Osteoblast (primary cell): ENCODE measurements around the gene SLC23A2. TPM values are rescaled to one million over a fixed set of nuclear protein-coding genes. Genes with fewer than 3 reads are reported as not detected.

Source experiments
- DNase-seq: peaks from one replicate; pipeline ENCODE4 v3.0.0; 2011; ENCODE audit warnings: low spot score, mixed read lengths; ENCODE audit not compliant: insufficient read length; ENCODE audit errors: missing footprints
- H2AFZ ChIP-seq: 2 replicates; pipeline ENCODE4 v1.6.0; 2011; ENCODE audit warnings: mild to moderate bottlenecking, low read length
- H3K27ac ChIP-seq: 2 replicates; pipeline ENCODE4 v1.5.1; 2011; ENCODE audit warnings: mild to moderate bottlenecking, low read depth, low read length, moderate library complexity
- H3K27me3 ChIP-seq: 2 replicates; pipeline ENCODE4 v1.6.0; 2012; ENCODE audit warnings: mild to moderate bottlenecking, control low read depth, inconsistent platforms, low read length, moderate library complexity; ENCODE audit not compliant: insufficient read depth
- H3K36me3 ChIP-seq: 2 replicates; pipeline ENCODE4 v1.5.1; 2011; ENCODE audit warnings: mild to moderate bottlenecking, low read length, control low read depth, moderate library complexity; ENCODE audit not compliant: insufficient read depth
- H3K4me1 ChIP-seq: 2 replicates; pipeline ENCODE4 v1.5.1; 2011; ENCODE audit warnings: mild to moderate bottlenecking, low read length, control low read depth, moderate library complexity; ENCODE audit not compliant: insufficient read depth
- H3K4me2 ChIP-seq: 2 replicates; pipeline ENCODE4 v1.6.0; 2011; ENCODE audit warnings: mild to moderate bottlenecking, low read length; ENCODE audit not compliant: insufficient read depth
- H3K4me3 ChIP-seq: fragments of 200-600 bp; sonication (generic); 3 replicates; pipeline ENCODE4 v1.5.1; 2012; ENCODE audit warnings: mild to moderate bottlenecking, low read length, inconsistent platforms; ENCODE audit not compliant: insufficient read depth
- H3K79me2 ChIP-seq: 2 replicates; pipeline ENCODE4 v1.6.0; 2012; ENCODE audit warnings: mild to moderate bottlenecking, low read length, control low read depth, inconsistent platforms; ENCODE audit not compliant: insufficient read depth
- H3K9me3 ChIP-seq: 2 replicates; pipeline ENCODE4 v1.5.1; 2011; ENCODE audit warnings: low read depth, low read length, control low read depth
- H4K20me1 ChIP-seq: 2 replicates; pipeline ENCODE4 v1.6.0; 2012; ENCODE audit warnings: mild to moderate bottlenecking, low read length, control low read depth; ENCODE audit not compliant: insufficient read depth
- total RNA-seq: library from RNA; depleted of rRNA; stranded (reverse); fragments of >200 nt; gene quantifications from 2 replicates; pipeline ENCODE4 v1.2.3, GENCODE V29; 2012
- TF ChIP-seq, protein P1 (sequence below): IDR thresholded peaks from 2 replicates; pipeline ENCODE4 v1.5.1; 2011; ENCODE audit warnings: mild to moderate bottlenecking, low read depth, low read length, moderate library complexity; ENCODE audit errors: extremely low read depth

SLC23A2 gene
- total RNA-seq, 1 donor, result 20.6 TPM

- H4K20me1 ChIP-seq, result no peaks in the 10 kb centered on the region
- peaks cover 15% of the 10 kb centered on the region for H3K36me3 ChIP-seq
- no peak for DNase-seq
- no peaks in the 10 kb centered on the region for H3K9me3 ChIP-seq
- H2AFZ ChIP-seq, result no peak overlapping the region
- H3K27me3 ChIP-seq, result no peaks in the 10 kb centered on the region
- no peak overlapping the region for H3K27ac ChIP-seq
- H3K4me2 ChIP-seq, result no peak overlapping the region
- no peak overlapping the region for H3K4me3 ChIP-seq
- TF ChIP-seq, protein P1, sequence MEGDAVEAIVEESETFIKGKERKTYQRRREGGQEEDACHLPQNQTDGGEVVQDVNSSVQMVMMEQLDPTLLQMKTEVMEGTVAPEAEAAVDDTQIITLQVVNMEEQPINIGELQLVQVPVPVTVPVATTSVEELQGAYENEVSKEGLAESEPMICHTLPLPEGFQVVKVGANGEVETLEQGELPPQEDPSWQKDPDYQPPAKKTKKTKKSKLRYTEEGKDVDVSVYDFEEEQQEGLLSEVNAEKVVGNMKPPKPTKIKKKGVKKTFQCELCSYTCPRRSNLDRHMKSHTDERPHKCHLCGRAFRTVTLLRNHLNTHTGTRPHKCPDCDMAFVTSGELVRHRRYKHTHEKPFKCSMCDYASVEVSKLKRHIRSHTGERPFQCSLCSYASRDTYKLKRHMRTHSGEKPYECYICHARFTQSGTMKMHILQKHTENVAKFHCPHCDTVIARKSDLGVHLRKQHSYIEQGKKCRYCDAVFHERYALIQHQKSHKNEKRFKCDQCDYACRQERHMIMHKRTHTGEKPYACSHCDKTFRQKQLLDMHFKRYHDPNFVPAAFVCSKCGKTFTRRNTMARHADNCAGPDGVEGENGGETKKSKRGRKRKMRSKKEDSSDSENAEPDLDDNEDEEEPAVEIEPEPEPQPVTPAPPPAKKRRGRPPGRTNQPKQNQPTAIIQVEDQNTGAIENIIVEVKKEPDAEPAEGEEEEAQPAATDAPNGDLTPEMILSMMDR, result no peak
- H3K79me2 ChIP-seq, result no peaks in the 10 kb centered on the region
- H3K4me1 ChIP-seq, result no peaks in the 10 kb centered on the region
Measured at GRCh38 chr20:4875578-4876067, 125.7 kb downstream of the SLC23A2 start.

GRCh38 chr20:4873396-4873795 lies 127.9 kb downstream of the SLC23A2 start:
- H3K4me3 ChIP-seq, result no peak overlapping the region
- no peaks in the 10 kb centered on the region for H3K4me1 ChIP-seq
- H4K20me1 ChIP-seq, result no peaks in the 10 kb centered on the region
- H3K27me3 ChIP-seq, result no peaks in the 10 kb centered on the region
- H3K36me3 ChIP-seq, result peaks cover 12% of the 10 kb centered on the region
- DNase-seq, result no peak
- H3K27ac ChIP-seq, result no peak overlapping the region
- no peaks in the 10 kb centered on the region for H3K9me3 ChIP-seq
- TF ChIP-seq, protein P1, result no peak
- no peaks in the 10 kb centered on the region for H3K79me2 ChIP-seq
- no peak overlapping the region for H2AFZ ChIP-seq
- H3K4me2 ChIP-seq, result no peak overlapping the region

DNA sequence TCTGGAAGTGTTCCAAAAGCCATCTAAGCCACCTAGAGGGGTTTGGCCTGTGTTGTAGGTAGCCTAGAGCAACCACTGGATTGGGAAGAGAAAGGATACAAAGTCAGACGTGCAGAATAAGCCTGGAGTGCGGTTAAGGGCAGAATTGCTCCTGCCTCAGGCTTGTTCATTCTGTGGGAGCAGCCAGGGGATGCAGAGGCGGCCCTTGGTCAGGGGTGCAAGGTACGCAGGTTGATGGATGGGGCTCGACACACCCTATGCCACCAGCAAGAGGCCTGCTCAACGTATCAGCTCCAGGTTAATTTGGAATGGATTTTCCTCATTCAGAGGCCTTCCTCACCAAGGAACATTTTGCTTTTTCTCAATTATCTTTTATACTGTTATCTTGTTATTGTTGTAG lies 129.8 kb downstream of the SLC23A2 start:
- TF ChIP-seq, protein P1, result no peak

DNA sequence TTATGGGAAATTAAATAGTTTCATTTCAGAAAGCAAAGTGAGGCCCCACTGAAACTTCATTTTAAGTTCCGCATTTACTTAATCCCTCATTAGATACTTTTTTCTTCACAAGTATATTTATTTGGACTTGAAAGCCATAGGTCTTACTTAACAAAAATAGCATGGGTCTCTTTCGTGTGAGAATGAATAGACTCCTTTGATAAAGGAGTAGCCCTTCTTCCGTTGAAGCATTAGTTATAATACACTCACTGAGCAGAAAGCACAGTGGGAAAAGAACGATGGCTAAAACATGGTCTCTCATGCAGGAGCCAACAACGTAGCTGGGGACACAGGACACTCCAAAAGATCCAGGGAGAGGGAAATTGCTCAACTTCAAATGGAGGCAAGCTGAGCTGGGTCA lies 130.4 kb downstream of the SLC23A2 start:
- Histone ChIP-seq H3K9me3 (no peaks in the 10 kb centered on the region), H4K20me1 (no peaks in the 10 kb centered on the region), H3K27me3 (no peaks in the 10 kb centered on the region), H3K4me1 (no peaks in the 10 kb centered on the region), H2AFZ (no peak overlapping the region), H3K36me3 (peaks cover 16% of the 10 kb centered on the region), H3K27ac (no peak overlapping the region), H3K4me3 (no peak overlapping the region), H3K4me2 (no peak overlapping the region), H3K79me2 (no peaks in the 10 kb centered on the region)
- no peak for DNase-seq
- TF ChIP-seq, protein P1, result no peak

More for the DNA sequence above, 129.8 kb downstream of the SLC23A2 start:
- no peak overlapping the region for H2AFZ ChIP-seq
- no peaks in the 10 kb centered on the region for H3K27me3 ChIP-seq
- DNase-seq, result no peak
- no peaks in the 10 kb centered on the region for H4K20me1 ChIP-seq
- H3K79me2 ChIP-seq, result no peaks in the 10 kb centered on the region
- peaks cover 16% of the 10 kb centered on the region for H3K36me3 ChIP-seq
- H3K4me1 ChIP-seq, result no peaks in the 10 kb centered on the region
- no peak overlapping the region for H3K4me3 ChIP-seq
- no peak overlapping the region for H3K27ac ChIP-seq
- H3K9me3 ChIP-seq, result no peaks in the 10 kb centered on the region
- H3K4me2 ChIP-seq, result no peak overlapping the region
